IMR-90 (cell line): ENCODE measurements around the gene XRN2. TPM values are rescaled to one million over a fixed set of nuclear protein-coding genes. Genes with fewer than 3 reads are reported as not detected.

Experiments
- ATAC-seq: fragments of 200-7000 bp; cut with Tn5 transposase; 2 replicates; pipeline ENCODE4 v1.9.1; 2020; ENCODE audit warnings: low read depth, mild to moderate bottlenecking, moderate library complexity
- BruUV-seq: library from RNA; stranded (reverse); fragments of 400-500 nt; replicated peaks from 2 replicates; lab custom pipeline; 2021; lab: Mats Ljungman, UMichigan
- CTCF ChIA-PET: fragments of 300-600 bp; formaldehyde crosslinking; extraction: SDS; loops from one replicate; lab custom pipeline; 2021; ENCODE audit warnings: antibody characterized with exemption; lab: Yijun Ruan, JAX
- POLR2A ChIA-PET: fragments of 300-600 bp; sonication (Branson Sonifier 250); formaldehyde crosslinking; loops from one replicate; lab custom pipeline; 2022; ENCODE audit warnings: antibody characterized with exemption; ENCODE audit not compliant: unreplicated experiment; lab: Charles Lee
- DNase-seq: peaks from one replicate; pipeline ENCODE4 v3.0.0; 2013
- H2AFZ ChIP-seq: replicated peaks from 2 replicates; pipeline ENCODE3; 2013; ENCODE audit warnings: low read length, mild to moderate bottlenecking; ENCODE audit not compliant: poor library complexity
- H2AK5ac ChIP-seq: 2 replicates; pipeline ENCODE4 v1.6.1; 2013; ENCODE audit warnings: low read depth, low read length, inconsistent platforms
- H2AK9ac ChIP-seq: replicated peaks from 2 replicates; pipeline ENCODE3; 2013; ENCODE audit warnings: mild to moderate bottlenecking, low read depth, low read length, moderate library complexity; ENCODE audit not compliant: poor library complexity
- H2BK120ac ChIP-seq: 2 replicates; pipeline ENCODE4 v1.6.1; 2013; ENCODE audit warnings: low read depth, low read length, inconsistent platforms
- H2BK15ac ChIP-seq: 3 replicates; pipeline ENCODE4 v1.6.1; 2013; ENCODE audit warnings: low read depth, low read length, inconsistent platforms
- H2BK20ac ChIP-seq: 2 replicates; pipeline ENCODE4 v1.6.1; 2013; ENCODE audit warnings: low read depth, mild to moderate bottlenecking, inconsistent platforms, low read length, moderate library complexity
- H2BK5ac ChIP-seq: 2 replicates; pipeline ENCODE4 v1.6.1; 2013; ENCODE audit warnings: mild to moderate bottlenecking, low read depth, low read length, inconsistent platforms; ENCODE audit not compliant: poor library complexity, severe bottlenecking
- H3K14ac ChIP-seq: replicated peaks from 2 replicates; pipeline ENCODE4 v1.6.1; 2013; ENCODE audit warnings: low read depth, low read length, inconsistent platforms
- H3K18ac ChIP-seq: 2 replicates; pipeline ENCODE4 v1.6.1; 2013; ENCODE audit warnings: low read depth, low read length, control low read depth
- H3K23ac ChIP-seq: 2 replicates; pipeline ENCODE4 v1.6.1; 2013; ENCODE audit warnings: low read depth, low read length, inconsistent platforms
- H3K27ac ChIP-seq: 2 replicates; pipeline ENCODE4 v1.5.1; 2013; ENCODE audit warnings: mild to moderate bottlenecking, control low read depth, low read length; ENCODE audit not compliant: insufficient read depth
- H3K27me3 ChIP-seq: 2 replicates; pipeline ENCODE4 v1.6.1; 2013; ENCODE audit warnings: low read length; ENCODE audit not compliant: control insufficient read depth, insufficient read depth
- H3K36me3 ChIP-seq: 2 replicates; pipeline ENCODE4 v1.6.1; 2013; ENCODE audit warnings: low read length, mixed read lengths; ENCODE audit not compliant: control insufficient read depth, insufficient read depth
- H3K4ac ChIP-seq: 2 replicates; pipeline ENCODE4 v1.6.1; 2013; ENCODE audit warnings: low read depth, low read length, inconsistent platforms
- H3K4me1 ChIP-seq: 2 replicates; pipeline ENCODE4 v1.6.1; 2013; ENCODE audit warnings: low read length, mixed read lengths; ENCODE audit not compliant: control insufficient read depth, insufficient read depth
- H3K4me2 ChIP-seq: 2 replicates; pipeline ENCODE4 v1.6.1; 2013; ENCODE audit warnings: low read depth, mild to moderate bottlenecking, control low read depth, low read length, moderate library complexity
- H3K4me3 ChIP-seq: 2 replicates; pipeline ENCODE4 v1.5.1; 2013; ENCODE audit warnings: low read depth, mild to moderate bottlenecking, control low read depth, low read length, moderate library complexity; ENCODE audit not compliant: insufficient read depth
- H3K56ac ChIP-seq: 2 replicates; pipeline ENCODE4 v1.6.1; 2013; ENCODE audit warnings: low read length, inconsistent platforms; ENCODE audit not compliant: insufficient read depth; ENCODE audit errors: extremely low read depth
- H3K79me1 ChIP-seq, 2 experiments: 2 replicates each; pipeline ENCODE4 v1.6.1; 2013; ENCODE audit warnings: low read length in 2 of 2, inconsistent platforms in 1 of 2, low read depth in 1 of 2
- H3K9ac ChIP-seq: 2 replicates; pipeline ENCODE4 v1.6.1; 2013; ENCODE audit warnings: low read depth, low read length, control low read depth
- H3K9me1 ChIP-seq: 2 replicates; pipeline ENCODE4 v1.6.1; 2013; ENCODE audit warnings: low read length, inconsistent platforms; ENCODE audit not compliant: insufficient read depth
- H3K9me3 ChIP-seq: 2 replicates; pipeline ENCODE4 v1.6.1; 2013; ENCODE audit warnings: low read length; ENCODE audit not compliant: control insufficient read depth, insufficient read depth
- H4K20me1 ChIP-seq: 2 replicates; pipeline ENCODE4 v1.6.1; 2013; ENCODE audit warnings: low read length, inconsistent platforms; ENCODE audit not compliant: insufficient read depth
- H4K5ac ChIP-seq: 2 replicates; pipeline ENCODE4 v1.6.1; 2013; ENCODE audit warnings: mild to moderate bottlenecking, low read depth, low read length, control low read depth
- H4K8ac ChIP-seq, 2 experiments: 2 replicates each; pipeline ENCODE4 v1.6.1; 2013; ENCODE audit warnings: low read depth in 2 of 2, low read length in 2 of 2, control low read depth in 1 of 2, inconsistent platforms in 1 of 2
- H4K91ac ChIP-seq: 2 replicates; pipeline ENCODE4 v1.6.1; 2013; ENCODE audit warnings: low read depth, low read length, inconsistent platforms; ENCODE audit not compliant: insufficient read depth
- BHLHE40 ChIP-seq: fragments of 150-350 bp; IDR thresholded peaks from 2 replicates; pipeline ENCODE4 v1.6.1; 2016; ENCODE audit warnings: mild to moderate bottlenecking, low read depth, low read length
- CEBPB ChIP-seq: IDR thresholded peaks from 2 replicates; pipeline ENCODE4 v1.6.1; 2012; ENCODE audit warnings: low read depth, low read length, improper control_type of control experiment
- CHD1 ChIP-seq: IDR thresholded peaks from 2 replicates; pipeline ENCODE4 v1.6.1; 2012; ENCODE audit warnings: low read depth, low read length, improper control_type of control experiment
- FOS ChIP-seq: fragments of 150-350 bp; IDR thresholded peaks from 2 replicates; pipeline ENCODE4 v1.6.1; 2016; ENCODE audit warnings: low read depth, low read length
- NFE2L2 ChIP-seq: fragments of 150-350 bp; IDR thresholded peaks from 2 replicates; pipeline ENCODE4 v1.6.1; 2016; ENCODE audit warnings: low read depth, mild to moderate bottlenecking, low read length
- RAD21 ChIP-seq: IDR thresholded peaks from 2 replicates; pipeline ENCODE4 v1.6.1; 2012; ENCODE audit warnings: low read length, improper control_type of control experiment
- RFX5 ChIP-seq: IDR thresholded peaks from 2 replicates; pipeline ENCODE4 v1.8.0; 2012; ENCODE audit warnings: low read depth, mild to moderate bottlenecking, low read length, moderate library complexity
- SMC3 ChIP-seq: fragments of 150-350 bp; IDR thresholded peaks from 2 replicates; pipeline ENCODE4 v1.6.1; 2016; ENCODE audit warnings: low read depth, mild to moderate bottlenecking, antibody characterized with exemption, low read length, moderate library complexity
- whole genome bisulfite sequencing, 2 experiments: methylation state at CpG; one replicate each; pipeline versions ENCODE4 v1.1.5 to v1.1.7; 2013; ENCODE audit warnings: missing lambda C conversion rate in 2 of 2; ENCODE audit not compliant: insufficient read length in 1 of 2; ENCODE audit errors: extremely low coverage in 2 of 2; 5-methylcytosine and 5-hydroxymethylcytosine counted together
- dilution Hi-C: fragments of 300-500 bp; cut with HindIII; formaldehyde crosslinking; loops from one replicate; pipeline ENCODE4 v1.14.3; 2018; ENCODE audit warnings: low sequenced_read_pairs; ENCODE audit not compliant: unreplicated experiment
- in situ Hi-C: fragments of 300-500 bp; cut with MboI; formaldehyde crosslinking; loops from 3 replicates; pipeline ENCODE4 v1.14.3; 2019; ENCODE audit warnings: low sequenced_read_pairs, inconsistent platforms, mixed read lengths
- intact Hi-C: fragments of 100-400 bp; cut with micrococcal nuclease; formaldehyde crosslinking; loops from 2 replicates; pipeline ENCODE4 v1.10.0; 2022
- polyA plus RNA-seq, 3 experiments: library from polyadenylated mRNA; depleted of rRNA; stranded (reverse); fragments of >200 nt; gene quantifications; 2 replicates each; pipeline ENCODE4 v1.2.3, GENCODE V29; 2012; ENCODE audit warnings: low replicate concordance in 1 of 3
- total RNA-seq: library from RNA; depleted of rRNA; stranded (reverse); fragments of >200 nt; gene quantifications from 2 replicates; pipeline ENCODE4 v1.2.3, GENCODE V29; 2012
- TF ChIP-seq, protein P1 (sequence below): conservative IDR thresholded peaks from 2 replicates; pipeline ENCODE4 v1.5.1; 2012; ENCODE audit warnings: mild to moderate bottlenecking, low read depth, low read length, improper control_type of control experiment
- TF ChIP-seq, protein P2 (sequence below): fragments of 150-350 bp; IDR thresholded peaks from 2 replicates; pipeline ENCODE4 v1.6.1; 2016; ENCODE audit warnings: low read depth, mild to moderate bottlenecking, low read length, moderate library complexity, borderline replicate concordance

XRN2 gene
- total and polyA plus RNA-seq, 2 of the 4 experiments (the other 2 are of a cell fraction), result 58.1 to 70.8 TPM

DNA sequence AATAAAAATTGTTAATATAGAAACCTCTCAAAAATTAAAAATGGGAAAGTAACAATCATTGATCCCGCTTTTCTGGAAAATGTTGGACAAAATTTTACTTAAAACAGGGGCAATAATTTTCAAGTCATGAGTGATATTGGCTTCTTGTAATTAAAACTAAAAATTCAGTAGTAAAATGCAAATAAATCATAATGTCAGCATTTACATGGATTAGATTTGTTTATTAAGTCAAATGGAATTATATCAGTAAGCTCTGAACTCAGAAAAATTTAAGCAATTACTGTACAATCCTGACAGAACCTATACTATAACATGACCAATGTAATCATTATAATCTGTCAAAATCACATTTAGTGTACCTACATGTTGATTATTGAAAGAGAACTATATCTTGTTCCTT is 134.1 kb downstream of the XRN2 start:
- no CpG with 5 or more reads among the region's 1 CpG for WGBS, 2 experiments
- DNase-seq (no peak), ATAC-seq (no peak)
- Histone ChIP-seq H4K20me1 (no peaks in the 10 kb centered on the region), H3K79me1 (no peaks in the 10 kb centered on the region), H4K5ac (no peak overlapping the region), H2BK15ac (no peak overlapping the region), H3K36me3 (no peaks in the 10 kb centered on the region), H4K91ac (no peak overlapping the region), H3K9ac (no peak overlapping the region), H3K14ac (no peak overlapping the region), H3K4me3 (no peak overlapping the region), H4K8ac (no peak overlapping the region), H2BK20ac (no peak overlapping the region), H2AK5ac (no peak overlapping the region), H3K23ac (no peak overlapping the region), H2BK120ac (no peak overlapping the region), H3K18ac (no peak overlapping the region), H3K56ac (no peak overlapping the region), H3K4ac (no peak overlapping the region), H3K9me1 (no peaks in the 10 kb centered on the region), H2AFZ (no peak overlapping the region), H3K9me3 (no peaks in the 10 kb centered on the region), H3K4me2 (no peak overlapping the region), H3K27ac (no peak overlapping the region), H2AK9ac (no peak overlapping the region), H2BK5ac (no peak overlapping the region), H3K4me1 (no peaks in the 10 kb centered on the region), H3K27me3 (no peaks in the 10 kb centered on the region; the same call in 1 of the 2 replicates)
- POLR2A ChIA-PET, result no interaction called here
- CTCF ChIA-PET, result no interaction called here
- no TSS peak for BruUV-seq
- TF ChIP-seq, protein P1, sequence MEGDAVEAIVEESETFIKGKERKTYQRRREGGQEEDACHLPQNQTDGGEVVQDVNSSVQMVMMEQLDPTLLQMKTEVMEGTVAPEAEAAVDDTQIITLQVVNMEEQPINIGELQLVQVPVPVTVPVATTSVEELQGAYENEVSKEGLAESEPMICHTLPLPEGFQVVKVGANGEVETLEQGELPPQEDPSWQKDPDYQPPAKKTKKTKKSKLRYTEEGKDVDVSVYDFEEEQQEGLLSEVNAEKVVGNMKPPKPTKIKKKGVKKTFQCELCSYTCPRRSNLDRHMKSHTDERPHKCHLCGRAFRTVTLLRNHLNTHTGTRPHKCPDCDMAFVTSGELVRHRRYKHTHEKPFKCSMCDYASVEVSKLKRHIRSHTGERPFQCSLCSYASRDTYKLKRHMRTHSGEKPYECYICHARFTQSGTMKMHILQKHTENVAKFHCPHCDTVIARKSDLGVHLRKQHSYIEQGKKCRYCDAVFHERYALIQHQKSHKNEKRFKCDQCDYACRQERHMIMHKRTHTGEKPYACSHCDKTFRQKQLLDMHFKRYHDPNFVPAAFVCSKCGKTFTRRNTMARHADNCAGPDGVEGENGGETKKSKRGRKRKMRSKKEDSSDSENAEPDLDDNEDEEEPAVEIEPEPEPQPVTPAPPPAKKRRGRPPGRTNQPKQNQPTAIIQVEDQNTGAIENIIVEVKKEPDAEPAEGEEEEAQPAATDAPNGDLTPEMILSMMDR, result no peak
- TF ChIP-seq, protein P2, sequence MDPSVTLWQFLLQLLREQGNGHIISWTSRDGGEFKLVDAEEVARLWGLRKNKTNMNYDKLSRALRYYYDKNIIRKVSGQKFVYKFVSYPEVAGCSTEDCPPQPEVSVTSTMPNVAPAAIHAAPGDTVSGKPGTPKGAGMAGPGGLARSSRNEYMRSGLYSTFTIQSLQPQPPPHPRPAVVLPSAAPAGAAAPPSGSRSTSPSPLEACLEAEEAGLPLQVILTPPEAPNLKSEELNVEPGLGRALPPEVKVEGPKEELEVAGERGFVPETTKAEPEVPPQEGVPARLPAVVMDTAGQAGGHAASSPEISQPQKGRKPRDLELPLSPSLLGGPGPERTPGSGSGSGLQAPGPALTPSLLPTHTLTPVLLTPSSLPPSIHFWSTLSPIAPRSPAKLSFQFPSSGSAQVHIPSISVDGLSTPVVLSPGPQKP, result no peak
- TF ChIP-seq FOS, result no peak
- no peak for TF ChIP-seq CEBPB
- no peak for TF ChIP-seq RAD21
- TF ChIP-seq SMC3, result no peak
- TF ChIP-seq CHD1, result no peak
- TF ChIP-seq NFE2L2, result no peak
- no peak for TF ChIP-seq BHLHE40
- TF ChIP-seq RFX5, result no peak
- in situ Hi-C loops, result no loop called here
- dilution Hi-C loops, result no loop called here
- intact Hi-C loops, result no loop called here
